HG03196 (cell line): Measurements from ENCODE around the gene LPGAT1.
"Not testable (repeated sequence)": the region's sequence is repeated elsewhere in the genome, so short reads cannot be mapped to it uniquely, and the experiment has no call there.

Experiments used
- ATAC-seq: cut with Tn5 transposase; IDR thresholded peaks from one replicate; pipeline ENCODE4 v1.9.1; 2021; ENCODE audit not compliant: unreplicated experiment

LPGAT1 gene

GRCh38 chr1:211708006-211708405 is 122.6 kb downstream of the LPGAT1 start:
- no peak for ATAC-seq

DNA sequence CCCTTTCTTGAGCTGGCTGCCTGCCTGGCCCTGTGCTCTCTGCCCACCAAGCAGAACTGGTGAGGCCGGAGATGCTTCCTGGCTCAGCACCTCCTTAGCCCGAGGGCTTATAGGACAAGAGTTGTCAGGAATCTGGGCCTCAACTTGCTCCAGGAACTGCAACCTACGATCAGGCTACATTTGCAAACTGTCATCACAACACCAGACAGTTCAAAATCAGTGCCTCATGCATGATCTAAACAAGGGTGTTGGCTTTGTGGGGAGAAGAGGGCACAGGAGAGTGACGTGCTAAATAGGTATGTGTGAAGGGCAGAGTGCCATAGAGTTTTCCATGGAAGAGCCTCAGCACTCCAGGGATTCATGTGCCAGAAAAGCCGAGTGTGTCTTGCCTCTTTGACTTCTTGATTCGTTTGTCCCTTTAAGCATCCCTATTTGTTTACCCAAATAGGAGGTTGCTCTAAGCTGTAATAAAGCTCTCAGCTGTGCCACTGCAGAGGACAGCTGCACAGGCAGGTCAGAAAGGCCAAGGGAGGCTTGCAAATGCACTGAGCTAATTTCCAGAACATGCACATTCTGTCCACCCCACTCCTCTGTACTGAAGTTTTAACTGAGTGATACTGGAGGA is 125.0 kb downstream of the LPGAT1 start:
- no peak for ATAC-seq

DNA sequence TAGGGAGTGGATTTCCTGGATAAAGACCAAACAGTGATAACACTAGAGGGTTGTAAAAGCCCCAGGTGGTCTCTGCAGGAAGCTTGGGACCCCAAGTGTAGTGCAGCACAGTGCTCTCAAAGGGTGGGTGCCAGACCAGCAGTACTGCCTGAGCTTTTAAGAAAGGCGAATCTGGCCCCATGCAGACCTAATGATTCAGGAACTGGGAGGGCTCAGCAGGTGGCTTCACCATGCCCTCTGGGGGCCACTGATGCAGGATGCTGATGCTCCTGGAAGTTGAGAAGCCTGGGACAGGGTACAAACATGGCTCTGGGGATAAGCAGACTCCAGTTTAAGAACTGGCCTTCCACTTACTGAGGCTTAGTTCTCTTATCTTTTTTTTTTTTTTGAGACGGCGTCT is 126.0 kb downstream of the LPGAT1 start:
- no peak for ATAC-seq

GRCh38 chr1:211703812-211704537 is 126.6 kb downstream of the LPGAT1 start:
- no peak for ATAC-seq

DNA sequence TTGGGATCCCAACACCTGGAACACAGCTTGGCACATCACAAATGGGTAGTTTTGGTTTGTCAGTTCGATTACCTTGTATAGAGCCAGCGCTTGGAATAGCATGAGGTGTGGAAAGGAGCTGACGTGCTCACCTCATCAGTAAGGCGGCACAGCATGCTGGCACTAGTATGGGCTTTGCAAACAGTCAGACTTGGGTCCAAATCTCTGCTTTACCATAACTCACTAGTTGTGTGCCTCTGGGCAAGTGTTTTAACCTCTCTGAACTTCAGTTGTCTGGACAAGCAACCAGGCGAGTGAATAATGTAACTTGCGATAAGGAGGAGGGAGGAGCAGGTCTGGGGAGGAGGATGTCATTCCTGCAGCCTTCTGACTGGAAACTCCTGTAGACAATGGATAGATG is 128.8 kb downstream of the LPGAT1 start:
- no peak for ATAC-seq

GRCh38 chr1:211699059-211699458 is 131.5 kb downstream of the LPGAT1 start:
- ATAC-seq, result no peak

- peak; percentile 65 for ATAC-seq
Observed at GRCh38 chr1:211698161-211699026, 132.2 kb downstream of the LPGAT1 start.

GRCh38 chr1:211697356-211697755 is 133.2 kb downstream of the LPGAT1 start:
- peak; percentile 71 for ATAC-seq

- ATAC-seq, result no peak
Observed at GRCh38 chr1:211695135-211695816, 135.3 kb downstream of the LPGAT1 start.

- not testable (repeated sequence) for ATAC-seq
Observed at GRCh38 chr1:211693911-211694310, 136.7 kb downstream of the LPGAT1 start.
